Activated CD4-positive, CD25-positive, alpha-beta regulatory T cell treated with anti-CD3 and anti-CD28 coated beads, Interleukin-2, amount 50 U/mL, for 72 hours (primary cell): ENCODE results near the gene ZNF445.
"Not testable (repeated sequence)": the region's sequence is repeated elsewhere in the genome, so short reads cannot be mapped to it uniquely, and the experiment has no call there.

ENCODE experiments used
- DNase-seq: peaks from one replicate; pipeline ENCODE4 v3.0.0; 2021

Gene ZNF445

GRCh38 chr3:44474886-44475285 lies 2.6 kb downstream of the ZNF445 start:
- DNase-seq = not testable (repeated sequence)

GRCh38 chr3:44470430-44470829 lies 7.0 kb downstream of the ZNF445 start:
- no peak for DNase-seq

GRCh38 chr3:44469914-44470313 lies 7.6 kb downstream of the ZNF445 start:
- no peak for DNase-seq

GRCh38 chr3:44468572-44469520 lies 8.6 kb downstream of the ZNF445 start:
- DNase-seq = no peak

DNA sequence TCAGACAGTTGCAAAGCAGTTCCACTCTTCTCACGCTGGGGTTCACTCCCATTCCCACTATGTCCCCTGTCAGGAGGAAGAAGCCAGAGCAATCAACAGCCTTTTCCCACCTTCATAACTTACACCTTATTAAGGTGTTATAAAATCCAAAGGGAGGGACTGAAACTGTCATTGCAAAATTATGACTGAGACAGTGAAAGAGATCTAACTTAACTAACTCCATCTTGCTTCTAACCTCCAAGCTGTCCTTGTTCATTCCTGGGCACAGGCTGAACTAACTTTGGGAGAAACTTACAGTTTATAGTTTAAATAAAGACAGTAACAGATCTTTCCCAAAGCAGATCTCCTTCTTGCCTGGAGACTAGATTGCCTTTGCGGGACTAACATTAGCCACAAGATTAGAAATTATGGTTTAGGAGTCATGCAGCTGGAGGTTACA lies 9.4 kb downstream of the ZNF445 start:
- DNase-seq = not testable (repeated sequence)

DNA sequence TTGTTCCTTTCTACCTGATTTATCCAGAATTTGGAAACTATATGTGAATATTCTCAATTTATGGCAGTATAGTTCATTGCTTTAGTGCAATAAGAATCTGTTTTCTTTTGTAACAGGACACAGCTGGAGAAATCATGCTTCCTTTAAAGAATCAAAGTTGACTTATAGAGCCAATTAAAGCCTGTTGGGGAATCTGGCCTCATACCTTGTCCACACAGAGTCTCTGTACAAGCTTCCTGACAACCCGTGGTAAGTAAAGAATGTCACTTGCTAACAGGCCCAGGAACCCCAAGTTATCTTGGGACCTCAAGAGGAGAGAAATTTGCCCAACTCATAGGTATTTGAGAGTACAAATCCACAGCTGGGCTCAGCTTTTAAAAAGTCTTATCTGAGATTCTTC lies 10.2 kb downstream of the ZNF445 start:
- DNase-seq = no peak

DNA sequence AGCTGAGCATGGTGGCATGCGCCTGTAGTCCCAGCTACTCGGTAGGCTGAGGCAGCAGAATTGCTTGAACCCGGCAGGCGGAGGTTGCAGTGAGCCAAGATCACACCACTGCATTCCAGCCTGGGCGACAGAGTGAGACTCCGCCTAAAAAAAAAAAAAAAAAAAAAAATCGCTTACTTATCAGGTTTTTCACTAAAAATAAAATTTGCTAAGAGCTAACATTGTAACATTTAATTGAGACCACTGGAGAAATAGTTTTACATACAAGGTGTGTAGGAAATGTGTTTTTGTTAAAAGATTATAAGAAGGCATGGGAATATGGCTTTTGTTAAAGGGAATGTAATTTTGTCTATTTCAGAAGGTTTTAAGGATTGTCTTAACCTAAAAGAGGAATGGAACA lies 12.6 kb downstream of the ZNF445 start:
- not testable (repeated sequence) for DNase-seq

DNA sequence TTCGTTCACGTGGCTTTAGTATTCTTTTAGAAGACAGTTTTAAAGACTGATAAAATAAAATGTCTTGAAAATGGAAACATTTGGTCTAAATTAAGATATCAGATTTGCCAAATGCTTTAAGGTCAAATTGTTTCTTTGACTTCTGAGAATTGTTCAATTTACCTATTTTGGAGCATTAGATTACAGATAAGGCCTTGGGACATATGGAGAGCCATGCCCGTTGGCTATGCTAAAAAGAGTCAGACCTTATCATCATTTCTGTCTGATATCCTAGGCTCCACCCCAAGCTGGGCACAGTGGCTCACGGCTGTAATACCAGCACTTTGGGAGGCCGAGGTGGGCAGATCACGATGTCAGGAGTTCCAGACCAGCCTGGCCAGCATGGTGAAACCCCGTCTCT lies 13.0 kb downstream of the ZNF445 start:
- no peak for DNase-seq

- not testable (repeated sequence) for DNase-seq
These were observed 17.4 kb downstream of the ZNF445 start for GRCh38 chr3:44460050-44460449.

DNA sequence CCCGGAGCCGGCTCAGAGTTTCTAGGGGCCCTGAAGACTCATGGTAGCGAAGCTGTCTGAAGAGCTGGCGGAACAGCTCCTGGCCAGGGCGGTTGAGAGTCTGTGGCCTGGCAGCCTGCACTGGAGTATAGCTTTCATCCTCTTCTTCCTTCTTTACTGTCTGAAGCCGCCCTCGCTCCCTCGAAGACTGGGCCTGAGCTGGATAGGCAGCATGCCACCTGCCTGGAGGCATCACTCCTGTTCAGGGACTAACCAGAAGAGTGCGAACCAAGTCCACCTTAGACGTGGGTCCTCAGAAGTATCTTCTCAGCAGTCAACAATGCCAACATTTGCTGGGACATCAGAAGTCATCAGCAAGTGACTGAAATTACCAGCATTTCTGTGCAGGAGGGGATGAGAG lies 22.2 kb downstream of the ZNF445 start:
- DNase-seq = no peak

DNA sequence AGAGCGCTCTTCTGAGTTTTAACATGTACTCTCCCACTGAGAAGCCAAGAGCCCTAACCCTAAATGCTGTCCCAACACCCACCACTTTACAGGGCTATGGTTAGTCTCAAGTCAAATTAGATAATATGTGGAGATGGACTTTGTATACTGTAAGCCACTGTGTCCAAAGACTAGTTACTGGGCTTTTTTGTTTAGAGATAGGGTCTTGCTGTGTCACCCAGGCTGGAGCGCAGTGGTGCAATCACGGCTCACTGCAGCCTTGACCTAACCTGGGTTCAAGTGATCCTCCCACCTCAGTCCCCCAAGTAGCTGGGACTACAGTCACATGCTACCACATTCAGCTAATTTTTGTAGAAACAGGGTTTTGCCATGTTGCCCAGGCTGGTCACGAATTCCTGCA lies 23.2 kb downstream of the ZNF445 start:
- DNase-seq = no peak

DNA sequence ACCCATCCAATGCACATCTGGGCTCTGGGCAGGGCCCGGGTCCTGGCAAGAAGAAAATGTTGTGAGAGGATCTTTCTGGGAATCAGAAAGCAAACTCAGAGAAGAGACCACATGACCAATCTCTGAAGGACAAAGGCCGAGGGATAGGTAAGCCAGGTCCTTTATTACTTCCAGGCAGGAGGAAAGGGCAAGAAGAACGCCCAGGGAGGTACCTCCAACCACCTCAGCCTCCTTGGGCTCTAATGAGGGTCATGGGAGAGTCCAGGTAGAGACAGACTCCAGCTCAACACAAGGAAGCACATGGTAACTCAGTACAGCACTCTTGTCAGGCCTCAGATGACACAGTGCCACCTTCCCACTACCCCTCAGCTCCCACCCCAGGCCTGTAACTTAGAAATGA lies 26.0 kb downstream of the ZNF445 start:
- DNase-seq = no peak

GRCh38 chr3:44446929-44447328 lies 30.5 kb downstream of the ZNF445 start:
- no peak for DNase-seq

- DNase-seq = no peak
These were observed 31.7 kb downstream of the ZNF445 start for GRCh38 chr3:44445786-44446185.

DNA sequence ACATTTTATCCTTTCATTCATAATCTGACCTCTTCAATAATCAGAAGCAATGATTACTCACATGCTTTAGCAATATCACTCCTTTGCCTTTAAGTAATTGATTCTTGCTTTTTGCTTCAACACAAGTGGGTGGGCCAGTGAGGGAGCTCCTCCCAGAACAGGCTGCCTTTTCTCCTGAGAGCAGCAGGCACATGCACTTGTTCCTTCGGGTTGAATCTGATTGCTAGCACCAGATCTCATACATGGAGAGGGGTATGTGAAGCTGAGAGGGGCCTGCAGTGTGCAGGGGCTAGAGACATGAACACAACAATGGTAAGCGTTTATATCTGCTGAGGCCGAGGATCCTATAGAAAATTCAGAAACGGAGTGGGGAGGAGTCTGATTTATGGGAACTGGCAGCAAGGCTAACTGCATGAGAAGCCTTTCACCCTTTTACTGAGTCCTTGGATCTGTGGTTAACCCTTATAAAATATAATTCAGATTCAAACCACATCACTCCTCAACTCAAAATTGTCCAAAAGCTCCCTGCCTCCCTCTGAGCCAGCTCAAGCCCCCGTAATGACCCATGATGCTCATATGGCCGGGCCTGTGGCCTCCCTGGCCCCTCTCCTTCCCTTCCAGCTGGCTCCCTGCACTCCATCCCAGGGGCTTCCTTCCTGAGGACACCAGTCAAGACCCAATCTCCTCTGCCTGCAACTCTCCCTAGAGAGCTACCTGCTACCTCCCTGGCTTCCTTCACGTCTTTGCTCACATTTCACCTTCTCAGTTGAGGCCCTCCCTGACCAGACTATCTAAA lies 32.4 kb downstream of the ZNF445 start:
- DNase-seq = no peak

DNA sequence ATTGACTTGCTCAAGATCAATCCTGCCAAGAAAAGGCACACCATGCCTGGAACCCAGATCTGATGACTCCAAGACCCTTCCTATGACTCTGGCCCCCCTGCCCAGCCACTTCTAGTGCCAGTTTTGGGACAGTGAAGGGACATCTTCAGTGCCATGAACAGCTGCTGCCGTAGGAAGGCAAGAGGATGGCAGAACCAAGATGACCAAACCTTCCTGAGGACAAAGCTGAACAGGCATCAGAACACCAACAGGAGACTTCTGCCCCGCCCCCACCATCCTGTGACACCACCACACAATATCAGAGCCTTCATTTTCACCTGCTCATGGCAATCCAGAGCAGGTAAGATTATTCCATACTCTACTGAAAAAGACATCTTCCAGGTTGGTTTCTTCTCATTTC lies 33.0 kb downstream of the ZNF445 start:
- no peak for DNase-seq

GRCh38 chr3:44442596-44443309 lies 34.7 kb downstream of the ZNF445 start:
- no peak for DNase-seq

DNA sequence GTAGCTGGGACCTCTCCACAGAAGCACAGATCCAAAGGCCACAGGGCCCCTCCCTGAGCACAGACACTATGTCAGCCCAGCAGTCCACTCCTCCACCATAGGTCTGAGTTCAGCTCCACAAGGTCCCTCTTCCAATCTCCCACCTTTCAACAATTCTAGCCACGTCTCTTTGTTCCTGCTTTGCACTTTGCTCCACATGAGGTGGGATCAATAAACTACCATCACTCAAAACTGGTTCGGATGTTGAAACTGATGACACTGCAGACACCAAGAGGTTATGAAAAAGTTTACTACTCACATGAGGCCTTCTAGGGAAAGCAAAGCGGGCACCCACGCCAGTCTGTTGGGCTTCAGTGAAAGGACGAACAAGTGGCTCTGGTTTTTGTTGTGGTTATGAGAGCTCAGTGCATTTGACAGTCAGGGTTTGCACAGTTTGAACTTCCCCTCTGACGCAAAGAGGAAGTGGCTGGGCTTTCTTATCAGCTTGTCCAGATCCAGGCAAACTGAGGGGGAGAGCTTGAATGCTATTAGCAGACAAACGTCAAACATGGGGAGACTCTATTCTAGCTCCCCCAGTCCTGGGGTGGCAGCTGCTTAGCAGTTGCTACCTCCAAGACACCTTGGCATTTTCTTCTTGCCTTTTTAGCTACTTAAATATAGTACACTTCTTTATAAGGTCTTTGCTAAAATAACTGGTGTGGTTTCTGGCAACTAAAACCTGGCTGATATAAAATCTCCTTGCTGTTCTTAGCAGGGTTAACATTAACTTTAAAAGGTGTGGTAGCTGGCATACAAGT lies 37.8 kb downstream of the ZNF445 start:
- peak; percentile 52 for DNase-seq

GRCh38 chr3:44437800-44438199 lies 39.7 kb downstream of the ZNF445 start:
- no peak for DNase-seq

GRCh38 chr3:44436181-44436580 lies 41.3 kb downstream of the ZNF445 start:
- DNase-seq = no peak

DNA sequence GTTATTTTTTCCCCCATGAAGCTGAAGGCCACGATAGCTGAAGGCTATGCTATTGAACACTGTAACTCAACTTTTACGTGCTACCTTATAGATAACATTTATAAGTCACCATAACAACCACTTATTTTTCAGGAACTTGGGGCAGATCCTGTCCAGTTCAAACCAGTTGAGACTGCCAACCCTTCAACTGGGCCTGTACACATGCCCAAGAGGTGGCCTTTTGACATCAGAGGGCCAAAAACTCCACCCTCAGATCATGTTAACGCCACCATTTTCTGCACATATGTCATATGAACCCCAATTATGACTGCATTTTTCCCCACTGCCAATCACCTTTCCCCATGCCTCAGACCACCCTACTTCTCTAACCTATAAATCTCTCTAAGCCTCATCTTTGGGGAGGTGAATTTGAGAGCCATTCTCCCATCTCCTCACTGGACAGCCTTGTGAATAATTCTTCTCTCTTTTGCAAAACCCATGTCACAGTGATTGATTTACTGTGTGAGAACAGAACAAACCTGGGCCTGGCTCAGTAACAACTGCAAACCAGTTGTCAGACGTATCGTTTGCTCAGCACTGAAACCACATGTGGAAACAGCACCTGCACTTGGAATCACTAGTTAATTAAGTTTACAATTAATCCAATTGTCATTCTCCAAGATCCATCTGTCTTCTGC lies 42.5 kb downstream of the ZNF445 start:
- no peak for DNase-seq

- no peak for DNase-seq
These were observed 47.0 kb downstream of the ZNF445 start for GRCh38 chr3:44430466-44430865.
